SK-N-MC (cell line): ENCODE measurements around the gene ARHGAP24.

Experiments
- EZH2 ChIP-seq: fragments of 200-600 bp; sonication (generic); IDR thresholded peaks from one replicate; pipeline ENCODE4 v1.6.1; 2017; ENCODE audit warnings: antibody characterized with exemption
- POLR2AphosphoS5 ChIP-seq: IDR thresholded peaks from 2 replicates; pipeline ENCODE4 v1.6.1; 2012; ENCODE audit warnings: mild to moderate bottlenecking, low read depth, low read length, borderline replicate concordance

DNA sequence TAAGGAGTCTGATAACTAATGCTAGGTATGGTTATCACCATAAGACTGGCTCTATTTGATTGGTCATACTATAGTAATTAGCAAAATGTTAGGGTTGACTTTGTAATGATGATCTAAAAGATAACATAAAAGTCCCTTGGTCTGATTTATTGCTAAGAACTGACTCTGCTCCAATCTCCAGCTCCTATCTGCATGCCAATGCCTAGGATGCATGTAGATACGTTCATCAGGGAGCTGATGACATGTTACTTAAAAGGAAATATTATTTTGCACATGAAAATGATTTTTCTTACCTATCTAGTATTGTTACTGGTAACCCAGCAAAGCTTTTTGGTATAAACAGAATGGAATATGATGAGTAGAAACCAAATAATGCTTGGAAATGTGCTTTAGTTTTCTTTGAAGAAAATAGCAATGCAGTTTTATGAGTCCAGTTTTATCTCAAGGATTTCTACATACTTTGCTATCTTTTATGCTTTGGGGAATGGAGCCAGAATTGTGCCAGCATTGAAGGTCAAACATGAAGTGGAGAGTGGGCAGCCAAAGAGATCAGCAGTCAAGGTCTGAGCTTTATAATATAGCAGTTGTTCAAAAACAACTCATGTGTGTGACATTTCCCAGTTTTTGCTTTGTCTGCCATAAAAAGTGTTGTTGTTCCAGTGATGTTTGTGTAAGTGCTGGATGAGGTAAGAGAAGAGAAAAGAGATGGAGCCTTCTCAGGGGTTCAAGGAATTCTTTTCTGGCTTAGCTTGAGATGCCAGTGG, 121.0 kb downstream of the ARHGAP24 start:
- TF ChIP-seq POLR2AphosphoS5 (no peak), EZH2 (no peak)
